Activated CD4-positive, CD25-positive, alpha-beta regulatory T cell treated with anti-CD3 and anti-CD28 coated beads, Interleukin-2, amount 50 U/mL, for 72 hours (primary cell): ENCODE data around the gene GRK5.
"Not testable (repeated sequence)": the region's sequence is repeated elsewhere in the genome, so short reads cannot be mapped to it uniquely, and the experiment has no call there.

Source experiments
- DNase-seq: peaks from one replicate; pipeline ENCODE4 v3.0.0; 2021

GRK5 gene

DNA sequence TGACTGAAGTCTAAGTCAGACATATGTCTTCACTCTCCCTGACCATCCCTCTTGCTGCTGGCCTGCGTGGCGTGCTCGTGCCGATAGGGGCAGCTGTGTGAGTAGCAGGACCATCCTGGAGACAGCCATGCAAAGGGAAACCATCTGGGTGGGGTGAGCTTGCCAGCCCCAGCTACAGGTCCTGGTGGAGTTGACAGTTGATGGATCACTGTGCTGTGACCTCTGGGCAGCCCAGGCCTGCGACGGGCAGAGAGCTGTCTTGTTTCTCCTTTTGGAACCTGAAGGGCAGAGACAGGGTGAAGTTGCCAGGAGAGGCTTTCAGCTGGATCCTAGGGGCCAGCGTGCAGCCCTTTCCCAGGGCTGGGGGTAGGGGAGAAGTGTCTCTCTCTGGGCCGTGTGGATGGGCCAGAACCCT, 44.7 kb downstream of the GRK5 start:
- no peak for DNase-seq

DNA sequence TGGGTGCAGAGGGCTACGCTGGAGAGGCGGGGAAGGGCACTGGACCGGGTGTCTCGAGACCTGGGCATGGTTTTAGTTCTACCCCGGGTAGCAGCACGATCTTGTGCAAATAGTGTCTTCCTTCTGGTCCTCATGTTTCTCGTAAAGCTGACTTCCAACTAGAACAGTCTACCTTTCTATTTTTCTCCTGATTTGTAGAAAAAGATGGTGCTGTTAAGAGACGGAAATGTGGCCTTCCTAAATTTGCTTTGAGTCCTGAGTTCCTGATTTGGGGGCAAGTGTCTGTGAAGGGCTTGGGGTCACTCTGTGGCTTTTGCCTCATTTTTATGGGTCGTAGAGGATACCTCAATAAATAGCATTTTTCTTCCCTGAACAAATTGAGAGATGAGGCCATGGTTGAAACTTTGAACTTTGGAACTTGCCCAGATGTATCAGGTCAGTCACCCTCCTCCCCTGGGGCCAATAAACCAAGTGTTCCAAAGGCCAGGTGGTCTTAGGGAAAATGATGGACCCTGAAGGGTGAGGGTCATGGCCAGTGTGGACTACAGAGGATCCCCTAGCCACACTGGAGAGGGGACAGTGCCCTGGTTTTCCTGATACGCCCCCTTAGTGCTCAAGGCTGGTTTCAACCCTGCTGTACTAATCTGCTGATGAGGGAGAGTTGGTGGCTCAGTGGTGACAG, 45.2 kb downstream of the GRK5 start:
- no peak for DNase-seq

DNA sequence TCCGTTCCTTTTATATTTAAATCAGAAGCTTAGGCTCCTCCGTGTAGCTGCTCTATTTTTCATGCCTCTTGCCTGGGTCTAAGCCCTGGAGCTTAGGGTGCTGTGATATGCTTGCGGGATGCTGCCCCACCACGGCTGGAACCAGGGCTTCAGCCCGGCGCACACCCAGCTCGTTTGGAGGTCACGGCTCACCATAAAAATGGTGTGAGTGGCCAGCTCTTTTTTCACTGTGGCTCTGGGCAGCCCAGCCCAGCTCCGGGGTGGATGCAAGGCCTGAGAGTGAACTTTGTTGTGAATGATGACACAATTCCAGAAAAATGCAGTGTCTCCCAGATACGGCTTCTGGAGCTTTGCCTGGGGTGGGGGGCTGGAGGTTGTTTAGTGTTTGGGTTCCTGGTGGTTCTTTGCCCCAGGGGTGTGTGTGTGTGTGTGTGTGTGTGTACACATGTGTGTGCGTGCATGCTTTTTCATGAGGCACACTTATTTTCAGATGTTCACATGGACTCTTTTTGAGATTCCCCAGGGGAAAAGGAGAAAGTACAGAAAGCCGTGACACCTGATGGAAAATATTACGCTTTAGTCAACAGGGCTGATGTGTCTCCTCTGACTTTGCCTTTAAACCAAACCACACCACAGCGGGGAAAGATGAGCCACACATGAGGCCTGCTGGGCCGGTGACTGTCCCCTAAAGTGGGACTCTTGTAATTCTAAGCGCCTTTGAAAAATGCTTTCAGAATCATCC, 46.2 kb downstream of the GRK5 start:
- DNase-seq = no peak

DNA sequence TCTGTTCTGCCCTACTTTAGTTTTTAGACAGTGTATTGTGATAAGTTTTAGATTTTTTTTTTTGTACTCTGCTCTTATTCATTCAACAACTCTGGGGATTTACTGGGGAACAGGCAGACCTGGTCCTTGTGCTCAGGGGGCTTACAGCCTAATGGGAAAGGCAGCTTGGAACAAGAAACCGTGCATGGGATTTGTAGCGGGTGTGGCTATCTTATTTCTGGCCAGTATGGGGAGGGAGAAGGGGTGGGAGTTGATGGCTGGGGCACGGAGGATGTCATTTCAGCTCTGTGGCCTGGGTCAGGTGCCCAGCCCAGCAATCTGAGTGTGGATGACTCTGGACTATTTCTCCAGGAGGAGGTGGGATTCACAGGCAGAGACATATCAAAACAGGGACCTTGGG, 47.0 kb downstream of the GRK5 start:
- DNase-seq = no peak

DNA sequence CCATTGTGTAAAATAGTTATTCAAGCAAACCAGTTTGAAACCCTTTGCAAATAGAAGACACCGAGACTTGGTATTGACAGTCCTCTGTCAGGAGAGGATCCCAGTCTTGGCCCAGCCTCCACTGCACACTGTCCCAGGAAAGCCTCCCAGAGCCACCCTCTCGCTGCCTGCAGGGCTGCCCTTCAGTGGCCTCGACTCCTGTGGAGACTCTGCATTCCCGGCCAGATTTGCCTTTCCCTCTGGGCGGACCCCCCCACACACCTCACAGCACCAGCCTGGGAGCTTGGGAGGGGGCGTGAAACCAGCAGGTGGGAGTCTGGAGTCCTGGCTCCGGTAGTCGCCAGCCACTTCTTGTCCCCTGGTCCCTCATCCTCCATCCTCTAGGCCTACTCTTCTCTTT, 48.7 kb downstream of the GRK5 start:
- DNase-seq = no peak

DNA sequence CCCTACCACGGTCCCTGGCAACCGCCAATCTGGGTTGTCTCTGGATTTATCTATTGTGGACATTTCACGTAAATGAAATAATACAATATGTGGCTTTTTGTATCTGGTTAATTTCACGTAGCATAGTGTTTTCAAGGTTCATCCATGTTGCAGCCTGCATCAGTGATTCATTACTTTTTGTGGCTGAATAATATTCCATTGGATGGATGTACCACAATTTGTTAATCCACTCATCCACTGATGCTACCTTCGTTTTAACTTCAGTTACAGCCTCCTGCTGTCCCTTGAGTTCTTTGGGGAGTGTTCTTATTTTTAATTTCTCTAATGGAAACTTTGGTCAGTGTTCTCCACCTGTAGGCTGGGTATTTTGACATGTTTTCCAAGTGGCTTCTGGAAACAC, 49.5 kb downstream of the GRK5 start:
- DNase-seq = no peak

DNA sequence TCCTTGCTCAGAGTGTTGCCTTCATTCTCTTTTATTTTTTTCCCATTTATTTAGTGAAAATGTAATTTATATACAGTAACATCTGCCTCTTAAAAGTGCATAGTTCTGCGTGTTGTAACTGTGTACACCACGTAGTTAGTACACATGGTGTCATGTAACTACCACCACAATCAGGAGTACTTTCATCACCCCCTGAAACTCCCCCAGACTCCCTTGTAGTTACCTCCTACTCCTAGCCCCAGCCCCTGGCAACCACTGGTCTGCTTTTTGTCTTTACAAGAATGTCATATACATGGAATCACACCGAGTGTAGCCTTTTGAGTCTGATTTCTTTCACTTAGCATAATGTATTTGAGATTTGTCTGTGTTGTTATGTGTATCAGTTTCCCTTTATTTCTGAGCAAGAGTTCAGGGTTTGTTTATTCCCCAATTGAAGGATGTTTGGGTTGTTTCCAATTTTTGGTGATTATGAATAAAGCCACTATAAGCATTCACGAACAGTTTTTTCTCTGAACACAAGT, 50.6 kb downstream of the GRK5 start:
- DNase-seq = no peak

DNA sequence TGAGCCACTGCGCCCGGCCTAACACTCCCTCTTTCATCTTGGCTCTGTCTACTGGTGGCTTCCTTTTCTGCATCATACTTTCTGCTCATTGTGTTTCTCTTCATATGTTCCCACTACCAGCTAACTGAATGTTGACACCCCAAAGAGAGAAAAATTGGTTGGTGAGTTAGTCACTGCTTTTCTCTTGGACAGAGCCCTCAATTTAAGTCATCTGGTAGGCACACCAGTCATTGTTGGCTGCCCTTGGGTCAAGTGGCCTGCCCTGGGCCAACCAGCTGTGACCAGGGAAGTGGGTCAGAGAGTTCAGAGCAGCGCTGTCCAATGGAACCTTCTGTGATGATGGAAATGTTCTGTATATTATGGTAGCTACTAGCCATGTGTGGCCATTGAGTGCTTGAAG, 52.0 kb downstream of the GRK5 start:
- no peak for DNase-seq

DNA sequence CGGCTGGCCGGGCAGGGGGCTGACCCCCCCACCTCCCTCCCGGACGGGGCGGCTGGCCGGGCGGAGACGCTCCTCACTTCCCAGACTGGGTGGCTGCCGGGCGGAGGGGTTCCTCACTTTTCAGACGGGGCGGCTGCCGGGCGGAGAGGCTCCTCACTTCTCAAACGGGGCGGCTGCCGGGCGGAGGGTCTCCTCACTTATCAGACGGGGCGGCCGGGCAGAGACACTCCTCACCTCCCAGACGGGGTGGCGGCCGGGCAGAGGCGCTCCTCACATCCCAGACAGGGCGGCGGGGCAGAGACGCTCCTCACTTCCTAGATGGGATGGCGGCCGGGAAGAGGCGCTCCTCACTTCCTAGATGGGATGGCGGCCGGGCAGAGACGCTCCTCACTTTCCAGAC, 53.6 kb downstream of the GRK5 start:
- not testable (repeated sequence) for DNase-seq

DNA sequence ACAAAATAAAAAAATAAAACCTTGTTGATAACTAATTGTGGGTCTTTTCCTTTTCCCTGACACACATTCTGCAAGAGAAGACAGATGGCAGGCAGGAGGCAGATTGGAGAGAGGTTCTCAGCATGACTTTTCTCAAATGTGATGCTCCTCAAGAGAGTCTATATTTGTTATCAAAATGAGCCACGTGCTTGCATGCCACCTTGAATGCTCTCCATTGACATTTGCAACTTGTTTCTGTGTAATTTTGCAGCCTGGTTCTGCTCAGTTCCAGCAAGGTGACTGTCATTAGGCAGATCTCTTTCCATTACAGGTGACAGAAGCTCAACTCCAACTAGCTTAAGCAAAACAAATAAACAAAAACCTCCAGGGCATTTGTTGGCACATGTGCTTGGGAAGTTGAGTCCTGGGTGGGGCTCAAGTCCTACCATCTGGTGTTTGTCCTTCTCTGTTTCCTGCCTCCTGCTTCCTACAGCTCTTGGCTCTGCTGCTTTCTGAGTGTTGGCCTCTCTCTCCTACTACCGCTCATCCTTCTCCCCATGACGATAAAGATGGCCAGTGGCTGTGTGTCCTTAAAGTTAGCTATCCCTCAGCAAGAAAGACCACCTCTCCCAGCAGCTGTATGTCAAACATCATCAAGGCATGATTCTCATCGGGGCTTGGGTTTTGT, 56.7 kb downstream of the GRK5 start:
- DNase-seq = no peak

DNA sequence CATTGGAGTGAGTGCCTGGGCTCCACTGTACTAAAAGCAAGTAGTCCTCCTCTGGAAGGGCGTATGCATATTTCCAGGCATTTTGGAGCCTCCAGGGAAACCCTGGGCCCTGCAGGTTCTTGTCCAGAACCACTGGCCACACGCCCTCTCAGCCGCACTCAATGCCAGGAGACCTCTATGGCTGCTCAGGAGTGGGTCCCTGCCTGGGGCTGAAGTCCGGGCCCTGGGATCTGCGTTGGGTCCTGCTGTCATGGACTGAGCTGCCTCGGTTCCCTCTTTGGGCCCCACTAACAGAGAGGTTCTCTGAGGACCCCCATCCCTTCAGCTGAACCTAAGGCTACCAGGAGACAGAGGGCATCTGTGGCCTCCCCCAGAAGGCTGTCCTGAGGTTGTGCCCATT, 58.3 kb downstream of the GRK5 start:
- DNase-seq = peak; percentile 19

DNA sequence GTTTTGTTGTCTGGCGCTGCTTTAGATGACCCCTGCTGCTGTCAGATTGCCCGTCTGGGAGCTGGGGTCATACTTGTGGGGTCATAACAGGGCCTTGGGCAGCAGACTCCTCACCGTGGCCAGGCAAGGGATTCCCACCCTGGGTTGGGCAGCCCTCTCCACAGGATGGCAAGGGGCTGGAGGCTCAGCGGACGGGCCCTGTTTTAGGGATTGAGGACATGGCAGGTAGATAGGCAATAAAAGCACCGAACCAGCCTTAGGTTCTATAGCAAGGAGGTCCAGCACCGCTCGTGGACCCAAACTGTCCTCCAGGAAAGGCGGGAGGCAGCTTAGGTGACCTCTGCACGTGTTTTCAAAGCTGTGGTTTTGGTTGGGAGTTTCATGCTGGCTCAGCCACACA, 60.0 kb downstream of the GRK5 start:
- no peak for DNase-seq

DNA sequence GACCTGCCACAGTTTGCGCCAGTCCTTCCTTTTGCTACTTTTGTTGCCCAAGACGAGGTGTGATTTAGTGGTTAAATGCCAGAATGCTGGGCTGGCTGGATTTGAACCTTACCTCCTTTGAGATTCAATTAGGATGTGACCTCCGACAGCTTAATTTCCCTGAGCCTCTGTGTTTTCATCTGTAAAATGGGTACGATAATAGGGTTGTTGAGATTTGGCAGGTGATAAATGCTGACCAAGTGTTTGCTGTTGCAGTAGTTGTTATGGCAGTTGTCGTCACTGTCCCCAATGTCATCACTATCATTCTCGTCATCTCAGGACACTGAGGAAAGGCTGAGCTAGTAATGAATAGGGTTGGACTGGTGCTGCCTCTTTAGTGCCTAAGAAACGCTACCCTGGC, 61.1 kb downstream of the GRK5 start:
- no peak for DNase-seq

DNA sequence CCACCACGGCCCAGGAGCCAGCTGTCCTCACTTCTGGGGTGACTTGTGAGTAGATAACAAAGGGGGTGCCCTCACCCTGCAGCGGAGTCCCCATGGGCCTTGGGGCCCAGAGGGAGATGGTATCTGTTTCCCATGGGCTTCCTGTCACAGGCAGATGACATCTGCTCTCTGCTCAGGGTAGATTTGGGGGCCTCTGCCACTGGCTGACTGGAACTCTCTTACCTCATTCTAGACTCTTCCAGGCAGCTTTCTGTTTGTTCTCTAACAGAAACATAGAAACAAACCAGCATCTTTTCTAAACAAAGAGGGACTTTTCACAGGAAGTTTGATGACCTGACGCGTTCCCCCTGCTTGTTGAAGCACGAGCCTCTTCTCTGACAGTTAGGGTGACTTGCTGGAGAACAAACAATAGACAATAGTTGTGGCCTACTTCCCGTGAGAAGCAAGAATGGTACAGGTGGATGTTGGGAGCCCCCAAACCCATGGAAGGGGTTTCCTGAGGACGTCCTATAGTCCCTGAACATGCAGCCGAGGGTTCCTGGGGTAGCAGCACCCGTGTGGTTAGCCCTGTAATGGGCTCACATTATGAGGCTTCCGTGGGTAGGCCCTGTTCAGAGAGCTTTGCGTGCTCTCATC, 61.6 kb downstream of the GRK5 start:
- DNase-seq = peak; percentile 43

DNA sequence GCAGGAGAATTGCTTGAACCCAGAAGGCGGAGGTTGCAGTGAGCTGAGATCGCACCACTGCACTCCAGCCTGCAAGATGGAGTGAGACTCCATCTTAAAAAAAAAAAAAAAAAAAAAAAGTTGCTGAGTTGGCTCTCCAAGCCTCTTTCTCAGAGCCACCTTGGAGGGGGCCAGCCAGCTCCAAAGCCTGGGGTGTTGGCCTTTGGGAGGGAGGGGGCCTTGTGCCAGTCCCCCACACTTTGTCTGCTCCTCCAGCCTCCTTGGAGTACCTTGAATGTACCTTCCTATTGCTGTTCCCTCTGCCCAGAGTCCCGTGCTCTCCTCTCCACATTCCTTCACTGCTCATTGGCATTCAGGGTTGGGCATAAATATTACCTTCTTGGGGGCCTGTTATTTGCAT, 62.4 kb downstream of the GRK5 start:
- no peak for DNase-seq

DNA sequence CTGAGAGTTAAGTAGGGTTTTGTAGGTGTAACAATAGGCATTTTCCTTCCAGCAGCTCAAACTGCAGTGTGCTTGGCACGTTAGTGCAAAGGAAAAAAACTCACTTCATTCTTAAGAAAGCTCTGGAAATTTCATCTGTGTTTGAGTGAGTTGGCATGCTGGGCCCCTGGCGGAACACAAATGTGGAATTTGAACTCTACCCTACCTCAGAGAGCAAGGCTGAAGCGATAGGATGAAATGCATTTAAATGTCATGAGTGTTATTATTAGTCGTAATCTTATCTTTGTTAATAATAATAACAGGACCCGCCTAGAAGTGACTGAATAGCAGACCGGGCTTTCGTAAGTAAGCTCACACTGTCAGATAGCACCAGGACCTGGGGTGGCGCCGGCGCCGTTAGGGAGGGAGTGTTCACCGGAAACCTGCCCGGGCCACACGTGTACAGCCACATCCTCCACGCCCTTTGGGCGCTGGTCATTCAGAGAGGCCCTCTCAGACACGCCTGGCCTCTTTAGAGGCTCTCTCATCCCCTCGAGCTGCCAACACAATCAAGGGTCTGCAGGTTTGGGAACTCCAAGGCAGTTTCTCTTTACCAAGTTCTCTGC, 63.5 kb downstream of the GRK5 start:
- DNase-seq = peak; percentile 43

DNA sequence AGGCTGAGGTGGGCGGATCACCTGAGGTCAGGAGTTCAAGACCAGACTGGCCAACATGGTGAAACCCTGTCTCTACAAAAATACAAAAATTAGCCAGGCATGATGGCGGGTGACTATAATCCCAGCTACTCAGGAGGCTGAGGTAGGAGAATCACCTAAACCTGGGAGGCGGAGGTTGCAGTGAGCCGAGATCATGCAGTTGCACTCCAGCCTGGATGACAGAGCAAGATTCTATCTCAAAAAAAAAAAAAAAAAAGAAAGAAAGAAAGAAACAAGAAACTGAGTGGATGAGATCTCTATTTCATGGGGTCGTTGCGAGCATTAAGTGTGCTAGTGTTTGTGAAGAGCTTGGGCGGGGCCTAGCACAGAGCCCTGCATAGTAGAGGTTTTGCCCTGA, 65.0 kb downstream of the GRK5 start:
- not testable (repeated sequence) for DNase-seq

DNA sequence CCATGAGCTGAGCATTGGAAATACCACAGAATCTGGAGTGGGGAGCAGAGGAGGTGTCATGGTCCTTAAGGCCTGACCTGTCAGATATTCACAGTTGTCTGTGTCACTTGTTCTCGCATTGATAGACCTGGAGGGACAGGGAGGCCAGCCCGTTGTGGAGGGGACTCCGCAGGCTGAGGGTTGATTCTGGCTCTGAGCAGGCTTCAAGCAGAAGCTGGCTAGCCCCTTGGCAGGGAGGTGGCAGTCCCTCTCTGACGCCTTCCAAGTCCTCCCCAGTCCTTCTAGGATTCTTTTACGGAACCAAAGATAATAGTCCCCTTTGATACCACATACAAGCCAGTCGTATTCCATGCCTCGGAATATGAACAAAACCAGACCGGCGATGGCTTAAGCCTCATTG, 65.4 kb downstream of the GRK5 start:
- no peak for DNase-seq

DNA sequence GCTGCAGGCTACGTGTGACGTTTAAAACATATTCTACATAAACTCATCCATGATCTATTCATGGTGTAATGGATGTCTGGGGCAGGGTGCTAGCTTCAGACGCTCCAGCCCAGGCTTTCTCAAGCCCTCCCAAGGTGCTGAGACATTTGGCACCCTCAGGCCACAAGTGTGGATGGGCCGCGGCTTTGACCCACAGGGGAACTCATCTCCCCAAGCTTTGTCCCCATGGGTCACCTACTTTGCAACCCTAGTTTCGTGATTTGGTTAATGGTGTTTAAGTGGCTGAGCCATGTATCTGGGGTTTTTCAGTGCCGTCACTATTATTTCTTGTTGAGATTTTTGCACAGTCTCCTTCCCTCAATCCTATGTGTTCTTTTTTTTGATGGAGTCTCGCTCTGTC, 66.0 kb downstream of the GRK5 start:
- no peak for DNase-seq

DNA sequence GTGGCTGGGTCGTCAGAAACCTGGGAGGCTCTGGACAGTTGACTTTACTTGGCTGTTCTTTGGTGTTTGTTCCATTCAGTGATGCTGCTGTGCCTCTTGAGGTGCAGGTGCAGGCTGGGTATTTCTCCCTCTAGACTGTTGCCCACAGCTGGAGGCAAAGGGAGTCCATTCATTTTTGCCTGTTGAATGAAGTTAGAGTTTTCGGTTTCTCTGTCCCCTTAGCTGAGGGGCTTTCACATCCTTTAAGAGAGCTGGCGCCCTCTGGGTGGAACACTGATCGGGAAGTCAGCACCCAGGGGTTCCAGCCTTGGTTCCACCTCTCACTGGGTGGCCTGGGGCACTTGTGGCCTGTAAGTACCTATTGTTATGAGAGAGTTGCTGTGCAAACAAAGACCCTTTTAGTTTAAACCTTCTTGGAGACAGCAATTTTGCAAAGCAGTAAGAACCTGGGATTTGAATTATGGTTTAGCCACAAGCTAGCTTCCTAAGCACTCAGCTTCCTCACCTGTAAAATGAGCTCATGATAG, 67.2 kb downstream of the GRK5 start:
- no peak for DNase-seq

DNA sequence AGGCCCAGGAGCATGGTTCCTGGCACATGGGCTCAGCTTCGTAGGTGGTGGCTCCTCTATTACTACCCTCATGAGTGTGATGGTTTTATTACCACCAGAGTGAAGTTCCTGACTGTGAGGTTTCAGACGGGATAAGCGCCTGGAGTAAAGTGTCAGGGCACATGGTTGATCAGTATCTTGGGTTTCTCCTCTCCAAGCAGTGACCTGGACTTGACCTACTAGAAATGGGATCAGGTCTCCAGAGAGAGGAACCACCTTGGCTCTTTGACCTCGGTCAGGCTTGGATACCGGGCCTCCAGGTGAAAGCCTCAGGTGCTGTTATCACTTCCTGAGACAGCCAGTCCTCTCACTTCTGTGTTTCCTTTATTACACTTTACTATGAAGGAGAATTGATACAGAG, 67.7 kb downstream of the GRK5 start:
- no peak for DNase-seq

DNA sequence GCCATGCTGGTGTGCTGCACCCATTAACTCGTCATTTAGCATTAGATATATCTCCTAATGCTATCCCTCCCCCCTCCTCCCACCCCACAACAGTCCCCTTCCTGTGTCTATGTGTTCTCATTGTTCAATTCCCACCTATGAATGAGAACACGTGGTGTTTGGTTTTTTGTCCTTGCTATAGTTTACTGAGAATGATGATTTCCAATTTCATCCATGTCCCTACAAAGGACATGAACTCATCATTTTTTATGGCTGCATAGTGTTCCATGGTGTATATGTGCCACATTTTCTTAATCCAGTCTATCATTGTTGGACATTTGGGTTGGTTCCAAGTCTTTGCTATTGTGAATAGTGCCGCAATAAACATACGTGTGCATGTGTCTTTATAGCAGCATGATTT, 68.8 kb downstream of the GRK5 start:
- not testable (repeated sequence) for DNase-seq
